Ramos (cell line): ENCODE data around the gene CFAP46.

Experiments used
- in situ Hi-C: fragments of 300-500 bp; cut with MboI; formaldehyde crosslinking; loops from one replicate; pipeline ENCODE4 v1.14.3; 2022; ENCODE audit warnings: low sequenced_read_pairs; ENCODE audit not compliant: unreplicated experiment

The CFAP46 gene

DNA sequence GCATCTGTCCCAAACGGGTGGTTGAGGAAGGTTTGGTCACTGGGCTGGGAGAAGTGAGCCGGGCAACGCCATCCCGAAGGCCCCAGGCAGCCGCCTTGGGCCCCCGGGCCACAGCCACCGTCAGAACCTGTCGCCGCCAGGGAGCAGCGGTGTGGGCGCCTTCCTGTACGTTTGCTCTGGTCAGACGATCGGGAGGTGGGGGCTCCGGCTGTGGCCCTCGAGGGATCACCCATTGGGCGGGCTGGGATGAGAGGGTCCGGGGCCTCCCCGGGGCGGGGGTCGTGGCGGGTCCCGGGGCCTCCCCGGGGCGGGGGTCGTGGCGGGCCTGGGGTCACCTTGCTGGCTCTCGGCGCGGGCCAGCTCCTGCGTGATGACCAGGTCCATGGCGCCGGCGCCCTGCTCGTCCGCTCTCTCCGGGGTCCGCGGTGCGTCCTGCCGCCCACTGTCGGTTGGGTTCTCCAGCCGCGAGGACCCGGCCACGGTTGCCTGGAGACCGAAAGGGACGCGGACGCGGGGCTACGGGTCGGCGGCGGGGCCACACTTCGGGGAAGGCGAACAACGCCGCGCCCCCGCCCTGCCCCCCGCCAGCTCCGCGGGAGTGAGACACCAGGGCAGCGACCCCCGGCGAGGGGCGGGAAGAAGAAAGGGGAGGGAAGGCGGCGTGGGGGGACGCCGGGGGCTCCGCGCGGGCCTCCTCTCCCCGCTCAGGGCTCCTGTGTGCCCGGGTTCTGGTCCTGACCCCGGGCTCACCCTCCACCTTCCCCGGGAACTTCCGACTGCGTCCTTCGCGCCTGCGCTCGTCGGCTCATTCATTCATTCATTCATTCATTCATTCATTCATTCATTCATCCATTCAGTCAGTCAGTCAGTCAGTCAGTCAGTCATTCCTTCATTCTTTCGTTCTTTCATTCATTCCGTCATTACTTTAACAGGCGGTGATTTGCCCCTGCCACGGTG is at the start of gene CFAP46:
Gene CFAP46 (minus strand): TSS at position 470 of the 957 bp plus-strand sequence. CDS start 86 bp downstream, at position 384.
- in situ Hi-C loops, result no loop called here

DNA sequence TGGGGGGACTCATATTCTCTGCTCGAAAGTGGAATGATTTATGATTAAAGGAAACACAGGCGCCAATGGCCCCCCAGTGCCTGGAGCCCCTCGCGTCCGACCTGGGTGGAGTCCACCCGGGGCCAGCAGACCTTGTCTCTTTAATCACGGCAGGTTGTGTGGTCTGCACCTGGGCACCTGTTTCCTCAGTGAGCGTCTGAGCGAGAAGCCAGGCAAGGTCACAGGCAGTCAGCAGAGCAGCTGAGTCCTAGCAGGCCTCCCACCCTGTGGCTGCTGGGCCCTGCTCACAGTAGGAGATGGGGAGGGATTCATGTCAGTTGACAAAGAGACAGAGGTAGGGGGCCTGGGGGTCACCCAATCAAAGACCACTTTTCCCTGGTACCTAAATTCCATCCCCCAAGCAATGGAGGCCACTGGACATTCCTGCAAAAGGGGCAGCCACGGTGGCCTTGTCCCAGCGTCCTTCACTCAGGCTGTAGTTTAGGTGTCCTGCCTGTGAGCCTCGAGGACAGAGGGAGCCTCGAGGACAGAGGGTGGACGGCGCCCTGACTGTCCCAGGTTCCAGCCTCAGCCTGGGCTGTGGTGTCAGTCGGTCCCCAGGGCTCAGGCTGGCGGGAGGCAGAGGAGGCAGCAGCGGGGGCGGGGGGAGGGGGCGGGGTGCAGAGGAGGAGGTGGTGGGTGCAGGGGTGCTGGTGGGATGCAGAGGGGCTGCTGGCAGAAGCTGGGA is 49.5 kb upstream of the CFAP46 start:
- in situ Hi-C loops, result no loop called here

DNA sequence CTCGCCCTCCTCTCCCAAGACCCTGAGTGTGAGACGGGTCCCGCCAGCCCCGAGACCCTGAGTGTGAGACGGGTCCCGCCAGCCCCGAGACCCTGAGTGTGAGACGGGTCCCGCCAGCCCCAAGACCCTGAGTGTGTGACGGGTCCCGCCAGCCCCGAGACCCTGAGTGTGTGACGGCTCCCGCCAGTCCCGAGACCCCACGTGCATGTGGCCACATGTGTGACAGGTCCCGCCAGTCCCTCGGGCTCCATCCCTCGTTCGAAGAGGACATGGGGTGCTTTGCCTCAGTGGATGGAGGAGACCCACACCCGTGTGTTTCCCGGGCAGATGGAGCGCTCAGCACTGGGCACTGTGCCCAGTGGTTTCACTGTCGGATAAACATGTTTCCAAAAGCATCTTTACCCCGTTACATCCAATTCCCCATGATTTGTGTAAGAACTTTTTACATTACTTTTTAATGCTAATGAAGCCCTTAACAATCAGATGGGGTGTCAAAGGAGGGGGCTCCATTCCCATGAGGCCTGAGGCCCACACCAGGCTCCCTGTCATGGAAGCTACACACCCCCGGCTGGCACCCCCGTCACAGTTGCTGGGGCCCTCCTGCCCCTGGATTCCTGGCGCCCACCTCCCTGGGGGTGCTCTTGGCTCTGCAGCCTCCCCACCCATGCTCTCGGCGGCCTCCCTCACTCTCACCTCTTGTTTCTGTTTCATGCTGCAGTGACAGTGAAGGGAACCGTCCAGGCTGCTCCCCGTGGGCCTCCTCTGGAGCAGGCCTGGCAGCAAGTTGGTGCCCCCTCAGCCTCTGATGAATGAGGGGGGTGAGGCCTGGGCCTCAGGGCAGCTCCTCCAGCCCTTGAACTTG is 48.5 kb upstream of the CFAP46 start:
- in situ Hi-C loops, result no loop called here

DNA sequence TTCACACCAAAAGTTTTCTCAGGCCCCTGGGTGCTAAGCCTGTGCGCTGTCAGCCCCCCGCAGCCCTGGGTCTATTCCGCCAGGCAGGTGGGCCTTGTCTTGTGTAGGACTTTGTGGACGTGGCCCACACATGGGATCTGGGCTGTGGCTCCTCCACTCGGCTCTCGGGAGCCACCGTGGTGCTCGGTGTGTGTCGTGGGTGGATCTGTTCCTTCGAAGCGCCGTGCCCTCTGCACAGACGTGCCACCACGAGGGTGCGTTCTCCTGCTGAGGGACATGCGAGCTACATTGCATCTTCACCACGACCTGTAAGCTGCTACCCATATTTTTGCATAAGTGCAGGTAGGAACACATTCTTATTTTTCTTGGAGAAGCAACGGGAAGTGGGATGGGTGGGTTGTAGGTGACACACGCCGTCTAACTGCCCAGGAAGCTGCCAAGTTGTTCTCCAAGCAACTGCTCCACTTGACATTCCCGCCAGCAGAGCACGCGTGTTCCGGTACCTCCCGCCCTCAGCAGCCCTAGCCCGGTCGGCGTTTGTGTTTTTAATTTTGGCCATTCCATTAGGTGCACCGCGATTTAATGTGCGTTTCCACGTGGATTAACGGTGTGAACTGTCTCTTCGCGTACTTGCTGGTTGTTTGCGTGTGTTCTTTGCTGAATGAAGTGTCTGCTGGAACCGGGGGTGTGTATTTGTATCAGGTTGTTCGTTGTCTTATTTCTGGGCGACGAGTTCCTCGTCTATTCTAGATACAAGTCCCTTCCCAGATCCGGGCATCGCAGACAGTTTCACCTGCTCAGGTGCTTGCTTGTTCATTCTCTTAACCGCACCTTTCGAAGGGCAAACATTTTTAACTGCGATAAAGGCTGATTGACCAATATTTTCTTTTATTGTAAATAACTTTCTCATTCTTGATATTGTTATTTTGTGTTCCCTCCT is 47.4 kb upstream of the CFAP46 start:
- in situ Hi-C loops, result no loop called here

DNA sequence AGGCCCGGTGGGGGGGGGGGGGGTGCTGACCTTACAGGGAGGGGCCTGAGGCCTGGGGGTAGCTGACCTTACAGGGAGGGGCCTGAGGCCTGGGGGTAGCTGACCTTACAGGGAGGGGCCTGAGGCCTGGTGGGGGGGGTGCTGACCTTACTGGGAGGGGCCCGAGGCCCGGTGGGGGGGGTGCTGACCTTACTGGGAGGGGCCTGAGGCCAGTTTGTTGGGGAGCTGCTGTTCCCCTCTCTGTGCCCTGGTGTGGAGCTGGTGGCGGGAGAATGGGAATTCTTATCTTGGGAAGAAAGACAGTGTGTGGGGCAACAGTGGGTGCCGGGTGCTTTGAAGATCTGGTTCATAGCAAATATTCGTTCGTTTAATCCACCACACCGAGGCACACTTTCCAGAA is 46.6 kb upstream of the CFAP46 start:
- in situ Hi-C loops, result no loop called here

DNA sequence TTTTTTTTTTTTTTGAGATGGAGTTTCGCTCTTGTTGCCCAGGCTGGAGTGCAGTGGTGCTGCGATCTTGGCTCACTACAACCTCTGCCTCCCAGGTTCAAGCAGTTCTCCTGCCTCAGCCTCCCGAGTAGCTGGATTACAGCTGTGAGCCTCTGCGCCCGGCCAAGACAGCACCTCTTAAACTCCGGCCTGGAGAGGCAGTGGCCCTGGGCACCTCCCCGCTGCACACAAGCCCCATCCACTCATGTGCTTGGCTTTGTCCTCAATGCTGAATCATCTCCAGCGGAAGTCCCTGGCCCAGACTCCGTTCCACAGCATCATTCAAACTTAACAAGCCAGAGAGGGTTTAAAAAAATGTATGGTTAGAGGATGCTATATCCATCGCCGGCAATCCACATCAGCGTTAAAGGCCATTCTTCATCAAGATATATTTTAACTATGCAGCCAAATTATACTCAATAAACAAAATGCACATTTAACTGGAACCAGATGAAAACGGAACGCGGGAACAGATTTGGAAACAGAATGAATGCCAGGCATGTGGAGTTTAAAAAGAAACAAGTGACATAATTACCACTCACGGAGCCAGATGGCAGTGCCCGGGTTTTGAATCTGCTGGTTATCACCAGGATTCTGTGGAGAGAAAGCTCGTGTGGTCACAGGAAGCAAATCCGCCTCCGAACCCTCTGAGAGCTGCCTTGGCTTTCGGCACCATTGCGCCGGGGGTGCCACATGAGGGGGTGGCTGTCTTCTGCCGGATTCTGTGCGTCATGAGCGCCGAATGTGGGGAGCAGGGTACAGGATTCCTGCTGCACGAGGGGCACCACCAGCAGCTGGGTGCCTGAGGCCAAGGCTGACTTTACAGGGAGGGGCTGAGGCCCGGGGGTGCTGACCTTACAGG is 45.6 kb upstream of the CFAP46 start:
- in situ Hi-C loops, result no loop called here

DNA sequence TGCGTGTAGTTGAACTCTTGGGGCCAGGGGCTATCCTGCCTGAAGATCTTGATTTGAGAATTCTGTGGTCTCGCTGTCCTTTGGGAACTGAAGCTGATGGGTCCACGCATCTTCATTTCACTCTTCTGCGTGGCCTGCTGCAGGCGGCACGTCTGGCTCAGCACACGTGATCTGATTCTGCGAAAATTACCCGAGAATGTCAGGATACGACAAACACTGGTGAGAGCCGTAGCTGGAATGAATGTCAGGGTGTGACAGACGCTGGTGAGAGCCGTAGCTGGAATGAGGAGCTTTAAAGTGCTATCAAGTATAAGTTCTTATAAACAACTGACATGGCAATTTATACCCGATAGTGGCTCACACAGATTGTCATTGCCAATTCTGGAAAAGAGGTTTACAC is 44.6 kb upstream of the CFAP46 start:
- in situ Hi-C loops, result no loop called here

DNA sequence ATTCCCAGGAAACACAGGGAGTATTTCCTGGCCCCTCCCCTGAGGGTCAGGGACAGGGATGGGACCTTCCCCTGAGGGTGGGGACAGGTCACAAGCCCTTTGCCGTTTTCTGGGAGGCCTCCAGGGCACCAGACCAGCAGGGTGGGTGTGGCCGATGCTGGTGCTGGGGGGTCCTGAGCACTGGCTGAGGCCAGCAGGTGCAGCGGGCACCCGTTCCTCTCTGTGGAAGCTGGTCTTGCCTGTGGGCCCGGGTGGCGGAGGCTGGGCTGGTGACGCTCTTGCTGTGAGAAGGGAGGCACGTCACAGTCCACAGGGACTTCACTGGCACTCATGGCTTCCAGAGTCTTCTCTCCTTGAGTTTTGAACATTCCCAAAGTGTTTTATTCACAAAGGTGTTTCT is 44.2 kb upstream of the CFAP46 start:
- in situ Hi-C loops, result no loop called here

DNA sequence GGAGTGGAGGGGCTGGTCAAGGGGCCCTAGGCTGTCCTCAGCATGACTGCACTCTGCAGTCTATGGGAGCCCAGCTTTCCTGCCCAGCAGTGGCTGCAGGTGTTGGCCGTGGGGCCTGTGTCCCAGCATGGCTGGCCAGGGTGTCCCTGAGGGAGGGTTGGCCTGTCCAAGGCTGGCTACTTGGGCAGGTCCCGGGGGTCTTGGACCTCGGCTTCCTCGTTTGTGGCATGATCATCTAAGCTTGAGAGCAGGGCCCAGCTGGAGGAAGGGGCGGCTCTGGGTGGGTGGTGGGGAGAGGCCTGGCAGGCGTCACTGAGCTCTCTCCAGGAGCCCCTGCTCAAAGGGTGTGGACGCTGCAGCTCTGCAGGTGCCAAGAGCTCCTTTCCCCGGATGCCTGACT is 43.7 kb upstream of the CFAP46 start:
- in situ Hi-C loops, result no loop called here

DNA sequence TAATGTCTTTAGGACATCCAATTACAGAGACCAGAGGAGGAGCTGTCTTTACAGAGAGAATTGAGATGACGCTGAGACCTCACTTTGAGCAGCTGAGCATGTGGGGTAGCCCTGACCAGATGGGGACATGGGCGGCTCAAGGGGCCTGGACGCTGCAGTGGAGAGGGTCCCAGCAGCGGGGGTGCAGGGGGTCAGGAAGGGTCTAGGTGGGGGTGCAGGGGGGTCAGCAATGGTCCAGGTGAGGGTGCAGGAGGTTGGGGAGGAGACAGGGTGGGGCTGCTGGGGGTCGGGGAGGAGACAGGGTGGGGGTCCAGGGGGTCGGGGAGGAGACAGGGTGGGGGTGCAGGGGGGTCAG is 43.2 kb upstream of the CFAP46 start:
- in situ Hi-C loops, result no loop called here

DNA sequence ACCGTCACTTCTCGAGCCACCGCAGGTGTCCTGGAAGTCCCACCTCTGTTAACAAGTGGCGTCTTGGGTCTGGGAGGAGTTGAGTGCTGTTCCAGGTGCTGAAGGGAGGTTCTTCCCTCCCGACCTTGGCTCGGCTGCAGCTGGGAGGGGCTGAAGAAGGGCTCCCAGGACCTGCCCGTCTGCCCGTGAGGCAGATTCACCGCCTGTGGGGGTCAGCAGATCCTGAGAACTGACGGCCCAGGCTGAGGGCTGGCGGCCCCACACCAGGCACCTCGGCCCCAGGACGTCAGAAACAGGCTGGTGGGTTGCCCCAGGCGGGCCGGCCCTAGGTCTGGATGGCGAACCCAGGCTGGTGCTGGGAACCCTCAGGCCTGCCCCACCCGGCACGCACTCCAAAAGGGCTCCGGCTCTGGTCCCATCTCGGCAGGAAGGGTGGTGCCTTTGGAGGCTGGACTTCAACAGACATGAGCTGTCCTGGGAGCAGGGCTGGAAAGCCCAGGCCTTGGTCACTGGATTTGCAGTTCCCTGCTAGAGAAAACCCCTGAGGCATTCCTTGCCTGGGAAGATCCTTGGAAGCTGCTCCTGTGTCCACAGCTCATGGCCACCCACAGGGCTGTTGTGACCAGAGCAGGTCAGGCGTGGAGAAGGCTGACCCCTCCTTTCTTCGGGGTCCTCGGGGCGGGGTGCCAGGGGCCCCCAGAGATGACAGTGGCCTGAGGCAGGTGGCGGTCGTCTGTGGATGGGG is 42.6 kb upstream of the CFAP46 start:
- in situ Hi-C loops, result no loop called here

DNA sequence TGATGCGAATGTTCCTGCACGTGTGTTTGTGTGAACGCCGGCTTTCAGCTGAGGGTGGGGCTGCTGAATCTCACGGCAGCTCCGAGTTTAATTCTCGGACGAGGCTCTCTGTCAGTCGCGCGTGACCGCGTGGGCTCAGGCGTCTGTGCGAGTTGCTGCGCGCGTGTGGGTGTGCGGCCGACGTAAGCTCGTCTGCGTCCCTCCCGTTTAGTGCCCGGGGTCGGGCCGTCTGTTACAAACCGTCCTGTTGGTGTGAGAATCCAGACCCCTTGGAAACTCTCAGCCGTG is 41.6 kb upstream of the CFAP46 start:
- in situ Hi-C loops, result no loop called here

DNA sequence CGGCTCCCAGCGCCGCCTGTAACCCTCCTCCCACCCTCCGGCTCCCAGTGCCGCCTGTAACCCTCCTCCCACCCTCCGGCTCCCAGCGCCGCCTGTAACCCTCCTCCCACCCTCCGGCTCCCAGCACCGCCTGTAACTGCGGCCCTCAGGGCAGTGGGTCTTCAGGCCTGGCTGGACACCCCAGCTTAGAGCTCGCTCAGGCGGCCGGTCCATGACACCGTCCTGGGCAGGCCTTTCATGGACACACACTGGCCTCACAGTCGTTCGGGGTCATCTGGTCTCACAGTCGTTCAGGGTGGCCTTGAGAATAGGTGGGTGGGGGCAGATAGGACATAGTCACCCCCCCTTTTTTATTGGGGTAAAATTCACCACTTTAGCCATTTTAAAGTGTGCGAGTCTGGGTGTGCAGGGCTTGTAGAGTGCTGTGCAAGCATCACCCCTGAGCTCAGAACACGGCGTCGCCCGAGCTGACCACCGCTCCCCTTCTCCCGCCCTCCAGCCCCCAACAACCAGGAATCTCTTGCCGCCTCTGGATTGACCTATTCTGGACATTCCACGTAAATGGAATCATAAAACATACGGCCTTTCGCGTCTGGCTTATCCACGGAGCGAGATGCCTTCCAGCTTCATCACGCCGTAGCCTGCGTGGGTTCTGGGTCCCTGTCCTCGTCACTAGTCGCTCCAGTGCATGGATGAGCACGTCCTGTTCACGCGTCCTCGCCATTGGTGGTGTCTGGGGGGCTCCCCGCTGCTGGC is 41.1 kb upstream of the CFAP46 start:
- in situ Hi-C loops, result no loop called here

DNA sequence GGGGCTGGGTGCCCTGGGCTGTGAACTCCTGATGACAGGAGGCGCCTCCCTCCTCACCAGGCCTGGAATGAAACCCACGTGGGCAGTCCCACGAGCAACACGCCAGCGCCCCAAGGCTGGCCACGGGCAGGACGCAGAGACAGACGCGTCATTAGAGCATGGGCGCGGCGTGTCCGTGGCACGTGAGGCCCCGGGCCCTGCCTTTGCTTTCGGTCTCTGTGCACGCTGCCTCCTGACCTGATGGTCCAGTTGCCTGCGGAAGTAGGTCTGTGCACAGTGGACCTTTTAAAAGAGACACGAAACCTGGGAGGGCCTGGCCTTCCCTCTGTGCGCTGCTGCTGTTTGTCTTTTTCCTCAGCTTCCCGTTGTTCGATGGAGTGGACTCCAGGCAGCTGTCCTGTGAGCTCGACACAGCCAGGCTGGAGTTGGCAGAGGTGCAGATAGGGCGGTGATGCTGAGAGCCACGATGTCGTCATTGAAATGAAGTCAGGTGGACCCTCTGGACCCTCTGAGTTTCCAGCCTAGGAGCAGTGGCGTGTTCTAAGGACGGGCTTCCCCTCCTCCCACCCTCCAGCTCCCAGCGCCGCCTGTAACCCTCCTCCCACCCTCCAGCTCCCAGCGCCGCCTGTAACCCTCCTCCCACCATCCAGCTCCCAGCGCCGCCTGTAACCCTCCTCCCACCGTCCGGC is 40.1 kb upstream of the CFAP46 start:
- in situ Hi-C loops, result no loop called here

DNA sequence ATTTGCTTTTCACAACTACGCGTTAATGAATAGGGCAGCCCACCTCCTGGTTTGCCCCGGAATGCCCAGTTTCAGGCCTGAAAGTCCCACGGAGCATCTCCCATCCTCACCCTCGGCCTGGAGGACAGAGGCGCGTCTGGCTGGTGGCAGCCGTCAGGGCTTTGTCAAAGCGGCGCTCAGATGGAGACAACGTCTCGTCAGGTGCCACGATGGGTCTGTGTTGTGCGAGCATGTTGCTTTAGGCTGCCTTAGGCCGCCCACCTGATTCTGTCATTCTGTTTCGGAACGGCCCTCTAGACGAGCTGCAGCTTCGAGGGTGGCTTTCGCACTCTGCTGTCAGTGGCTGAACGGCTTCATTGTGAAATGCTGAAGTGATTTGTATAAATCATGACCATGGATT is 39.4 kb upstream of the CFAP46 start:
- in situ Hi-C loops, result no loop called here

DNA sequence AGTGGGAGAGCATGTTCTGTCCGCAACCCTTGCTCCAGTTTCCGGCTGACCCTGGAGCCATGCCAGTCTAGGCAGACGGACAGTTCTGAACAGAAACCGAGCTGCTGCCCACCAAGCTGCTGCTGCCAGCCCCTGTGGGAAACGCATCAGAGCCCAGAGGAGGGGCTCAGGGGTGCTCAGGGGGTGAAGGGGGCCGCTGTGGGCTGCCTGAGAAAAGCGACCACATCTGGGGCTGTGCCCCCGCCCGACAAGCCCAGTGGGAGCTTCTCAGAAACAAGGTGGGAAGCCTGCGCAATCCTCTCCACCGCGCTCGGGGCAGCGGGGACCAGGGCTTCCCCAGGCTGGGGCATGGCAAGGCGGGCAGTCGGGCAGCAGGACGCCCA is 38.8 kb upstream of the CFAP46 start:
- in situ Hi-C loops, result no loop called here
